ENCODE results near the gene ARID1B.

Gene ARID1B

DNA sequence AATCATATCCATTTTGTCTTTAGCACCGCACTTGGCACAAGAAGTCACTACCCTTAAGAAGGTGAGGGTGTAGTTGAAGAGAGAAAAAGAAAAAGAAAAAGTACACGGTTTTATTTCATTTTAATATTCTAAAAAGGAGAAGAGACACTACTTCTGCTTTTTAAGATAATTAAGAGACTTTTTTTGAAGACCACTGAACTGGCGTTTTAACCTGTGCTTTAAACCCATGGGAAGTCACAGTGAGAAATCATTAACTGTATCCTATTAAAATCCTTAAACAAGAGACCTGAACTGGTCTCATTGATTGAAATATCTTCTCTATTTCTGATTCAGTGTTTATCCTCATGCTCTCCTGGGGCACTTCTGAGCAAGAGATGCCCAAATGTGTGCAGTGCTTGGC, 302.6 kb downstream of the ARID1B start:
- TF ChIP-seq, protein P1, sequence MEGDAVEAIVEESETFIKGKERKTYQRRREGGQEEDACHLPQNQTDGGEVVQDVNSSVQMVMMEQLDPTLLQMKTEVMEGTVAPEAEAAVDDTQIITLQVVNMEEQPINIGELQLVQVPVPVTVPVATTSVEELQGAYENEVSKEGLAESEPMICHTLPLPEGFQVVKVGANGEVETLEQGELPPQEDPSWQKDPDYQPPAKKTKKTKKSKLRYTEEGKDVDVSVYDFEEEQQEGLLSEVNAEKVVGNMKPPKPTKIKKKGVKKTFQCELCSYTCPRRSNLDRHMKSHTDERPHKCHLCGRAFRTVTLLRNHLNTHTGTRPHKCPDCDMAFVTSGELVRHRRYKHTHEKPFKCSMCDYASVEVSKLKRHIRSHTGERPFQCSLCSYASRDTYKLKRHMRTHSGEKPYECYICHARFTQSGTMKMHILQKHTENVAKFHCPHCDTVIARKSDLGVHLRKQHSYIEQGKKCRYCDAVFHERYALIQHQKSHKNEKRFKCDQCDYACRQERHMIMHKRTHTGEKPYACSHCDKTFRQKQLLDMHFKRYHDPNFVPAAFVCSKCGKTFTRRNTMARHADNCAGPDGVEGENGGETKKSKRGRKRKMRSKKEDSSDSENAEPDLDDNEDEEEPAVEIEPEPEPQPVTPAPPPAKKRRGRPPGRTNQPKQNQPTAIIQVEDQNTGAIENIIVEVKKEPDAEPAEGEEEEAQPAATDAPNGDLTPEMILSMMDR (IDR thresholded peaks at IDR 0.05; ENCODE audit: extremely low read depth, missing control alignments) = no peak
- no peak for DNase-seq (ENCODE audit: low spot score)

- TF ChIP-seq, protein P1 (IDR thresholded peaks at IDR 0.05; ENCODE audit: extremely low read depth, missing control alignments) = no peak
- DNase-seq (ENCODE audit: low spot score) = no peak
Measured at GRCh38 chr6:157080986-157081391, 303.8 kb downstream of the ARID1B start.

DNA sequence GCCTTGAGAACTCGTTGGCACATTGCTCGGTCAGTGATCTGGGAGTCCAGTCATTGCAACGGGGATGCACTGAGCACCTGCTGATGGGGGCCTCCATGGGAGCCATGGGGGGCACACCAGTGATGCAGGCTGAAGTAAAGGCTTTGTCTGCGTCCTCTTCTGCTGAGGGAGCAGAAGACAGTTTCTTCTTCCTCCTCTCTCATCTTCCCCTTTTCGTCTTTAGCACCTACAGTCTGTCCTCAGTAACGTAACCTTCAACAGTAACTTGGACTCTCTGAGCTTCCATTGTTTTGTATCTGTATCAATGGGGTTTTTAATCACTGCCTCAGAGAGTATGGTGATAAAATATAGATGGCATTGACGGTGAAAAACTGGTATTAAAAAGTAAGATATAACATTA, 306.2 kb downstream of the ARID1B start:
- DNase-seq (ENCODE audit: low spot score) = no peak

GRCh38 chr6:157086632-157087031, 309.5 kb downstream of the ARID1B start:
- TF ChIP-seq, protein P1 (IDR thresholded peaks at IDR 0.05; ENCODE audit: extremely low read depth, missing control alignments) = no peak
- no peak for DNase-seq (ENCODE audit: low spot score)

More for the DNA sequence above, 306.2 kb downstream of the ARID1B start:
- TF ChIP-seq, protein P1 (IDR thresholded peaks at IDR 0.05; ENCODE audit: extremely low read depth, missing control alignments) = no peak

DNA sequence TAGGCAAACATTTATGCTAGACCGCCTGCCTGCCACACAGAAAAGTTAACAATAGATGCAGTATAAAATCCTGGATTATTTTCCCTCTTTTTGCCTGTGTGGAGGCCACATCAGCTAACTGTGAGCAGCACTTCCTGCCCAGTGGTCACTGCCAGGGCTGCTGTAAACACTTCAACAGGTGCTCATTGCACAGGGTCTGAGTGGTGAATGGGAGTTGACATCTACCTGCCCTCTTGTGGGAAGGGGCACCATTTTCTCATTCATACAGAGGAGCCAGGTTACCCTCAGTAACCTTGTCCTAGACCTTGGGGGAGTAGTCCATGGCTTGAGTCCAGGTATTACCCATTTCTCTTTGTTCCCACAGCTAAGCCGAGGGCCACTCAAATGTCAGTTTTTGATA, 310.8 kb downstream of the ARID1B start:
- TF ChIP-seq, protein P1 (IDR thresholded peaks at IDR 0.05; ENCODE audit: extremely low read depth, missing control alignments) = no peak
- no peak for DNase-seq (ENCODE audit: low spot score)

GRCh38 chr6:157088841-157089240, 311.7 kb downstream of the ARID1B start:
- TF ChIP-seq, protein P1 (IDR thresholded peaks at IDR 0.05; ENCODE audit: extremely low read depth, missing control alignments) = no peak
- no peak for DNase-seq (ENCODE audit: low spot score)

DNA sequence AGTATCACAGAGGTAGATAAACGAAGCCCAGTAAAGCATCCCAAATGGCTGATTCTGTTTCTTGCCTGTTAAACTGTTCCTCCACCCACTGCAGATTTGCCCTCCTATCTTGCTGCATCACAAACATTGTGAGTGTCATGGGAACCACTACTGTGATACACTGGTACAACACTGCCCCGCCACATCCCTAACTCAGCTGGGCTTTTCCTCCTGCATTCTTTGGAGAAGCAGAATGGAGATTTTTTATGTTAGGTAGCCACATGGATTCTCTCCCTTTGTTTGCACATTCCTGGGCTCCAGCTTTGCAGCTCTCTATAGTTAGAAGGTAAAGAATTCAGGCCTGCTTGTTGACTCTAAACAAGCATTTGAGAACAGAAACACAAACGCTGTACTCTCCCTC, 312.1 kb downstream of the ARID1B start:
- DNase-seq (ENCODE audit: low spot score) = no peak
- TF ChIP-seq, protein P1 (IDR thresholded peaks at IDR 0.05; ENCODE audit: extremely low read depth, missing control alignments) = no peak
